NCI-H2107 (cell line): ENCODE results near the gene NPC1.
"Not testable (repeated sequence)": the region's sequence is repeated elsewhere in the genome, so short reads cannot be mapped to it uniquely, and the experiment has no call there.

Source experiments
- DNase-seq: peaks from one replicate; lab custom pipeline; 2025; lab: John Stamatoyannopoulos, UW

The NPC1 gene

DNA sequence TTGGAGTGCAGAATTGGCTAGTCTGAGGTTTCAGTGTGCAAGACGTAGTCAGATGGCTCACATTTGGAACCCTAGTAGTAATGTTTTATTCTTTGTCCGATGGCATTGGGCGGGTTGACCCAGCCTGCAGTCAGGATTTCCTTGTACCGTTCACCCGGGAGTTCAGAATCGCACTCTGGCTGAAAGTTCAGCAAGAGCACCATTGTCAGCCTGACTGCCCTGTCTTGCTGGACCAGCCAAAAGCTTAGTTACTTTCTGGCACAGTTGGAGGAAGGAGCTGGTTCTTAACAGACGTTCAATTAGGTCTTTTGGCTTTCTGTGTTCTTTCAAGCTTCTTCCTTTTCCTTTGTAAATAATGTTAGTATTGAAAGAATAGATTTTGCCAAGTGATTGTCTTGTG lies 64.4 kb downstream of the NPC1 start:
- DNase-seq: no peak

DNA sequence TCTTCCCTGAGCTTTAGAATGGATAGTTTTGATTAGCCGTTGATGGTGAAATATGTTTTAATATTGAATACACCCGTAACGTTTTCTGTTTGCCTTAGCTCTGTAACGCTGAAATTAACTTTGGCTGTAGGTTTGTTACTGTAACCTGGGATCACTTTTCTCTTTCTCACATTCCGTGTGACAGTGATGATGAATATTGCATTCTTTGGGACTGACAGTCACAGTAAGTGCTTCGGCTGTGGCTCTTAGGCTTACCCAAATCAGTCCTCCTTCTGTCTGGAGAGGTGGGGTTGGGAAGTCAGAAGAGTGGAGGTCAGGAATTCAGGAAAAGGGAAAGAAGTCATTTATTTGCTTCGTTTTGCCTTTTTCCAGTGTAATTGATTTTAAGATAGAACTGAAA lies 65.0 kb downstream of the NPC1 start:
- DNase-seq: no peak

DNA sequence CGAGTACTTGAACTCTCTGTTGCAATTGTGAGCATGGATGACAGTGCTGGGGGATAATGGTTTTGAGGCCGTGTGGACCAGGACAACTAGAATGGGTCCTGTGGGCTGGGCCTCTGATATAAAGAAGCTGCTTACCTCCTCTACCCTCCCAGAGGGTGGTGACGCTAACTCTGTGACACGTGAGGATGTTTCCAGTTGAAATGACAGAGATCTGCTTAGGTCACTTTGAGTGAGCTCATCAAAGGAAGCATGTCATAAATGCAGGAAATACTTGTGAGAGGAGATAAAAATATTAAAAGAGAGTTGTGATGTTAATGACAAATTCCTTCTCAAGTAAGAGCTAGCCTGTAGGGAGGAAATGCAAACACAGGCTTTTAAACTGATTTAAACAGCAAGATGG lies 66.6 kb downstream of the NPC1 start:
- no peak for DNase-seq

DNA sequence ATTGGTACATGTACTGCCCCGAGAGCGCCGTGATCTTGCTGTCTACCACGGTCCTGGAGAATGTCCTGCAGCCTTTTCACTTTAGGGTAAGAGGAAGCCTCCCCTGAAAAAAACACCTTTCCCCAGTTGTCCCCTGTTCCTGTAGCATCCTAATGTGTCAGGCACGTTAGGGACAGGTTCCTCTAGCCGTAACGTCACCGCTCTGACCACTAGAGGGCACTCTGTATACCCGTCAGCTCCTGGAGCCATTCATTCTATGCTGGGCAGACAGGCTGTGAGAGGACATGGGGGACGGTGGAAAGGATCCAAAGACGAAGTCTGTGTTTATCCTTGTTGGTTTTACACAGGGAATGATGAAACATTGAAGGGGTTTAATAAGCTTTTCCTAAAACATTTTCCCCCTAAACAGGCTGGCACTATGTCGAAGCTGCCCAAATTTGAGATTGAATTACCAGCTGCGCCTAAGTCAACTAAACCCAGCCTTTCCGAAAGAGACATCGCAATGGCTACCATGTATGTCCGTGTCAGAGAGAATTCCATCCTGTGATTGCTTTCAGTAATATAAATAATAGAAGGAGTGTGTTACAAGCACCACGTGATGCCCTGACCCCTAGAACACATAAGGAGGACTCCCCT lies 70.3 kb downstream of the NPC1 start:
- DNase-seq: peak; percentile 9

DNA sequence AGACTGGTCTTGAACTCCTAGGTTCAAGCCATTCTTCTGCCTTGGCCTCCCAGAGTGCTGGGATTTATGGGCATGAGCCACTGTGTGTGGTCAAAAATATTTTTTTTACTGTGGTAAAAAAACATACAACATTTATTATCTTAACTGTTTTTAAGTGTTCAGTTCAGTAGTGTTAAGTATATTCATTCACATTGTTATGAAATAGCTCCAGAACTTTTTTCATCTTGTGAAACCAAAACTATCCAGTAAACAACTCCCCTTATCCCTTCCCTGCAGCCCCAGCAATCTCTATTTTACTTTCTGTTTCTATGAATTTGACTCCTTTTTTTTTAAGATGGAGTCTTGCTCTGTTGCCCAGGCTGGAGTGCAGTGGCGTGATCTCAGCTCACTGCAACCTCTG lies 73.7 kb downstream of the NPC1 start:
- DNase-seq: no peak

DNA sequence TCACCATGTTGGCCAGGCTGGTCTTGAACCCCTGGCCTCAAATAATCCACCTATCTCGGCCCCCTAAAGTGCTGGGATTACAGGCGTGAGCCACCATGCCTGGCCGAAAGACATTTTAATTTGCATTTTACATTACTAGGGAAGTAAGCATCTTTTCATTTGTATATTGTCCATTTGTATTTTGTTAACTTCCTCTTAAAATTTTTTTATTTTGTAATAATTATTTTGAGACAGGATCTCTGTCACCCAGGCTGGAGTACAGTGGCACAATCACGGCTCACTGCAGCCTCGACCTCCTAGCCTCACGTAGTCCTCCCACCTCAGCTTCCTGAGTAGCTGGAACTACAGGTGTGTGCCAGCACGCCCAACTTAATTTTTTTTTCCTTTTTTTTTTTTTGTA lies 74.1 kb downstream of the NPC1 start:
- not testable (repeated sequence) for DNase-seq

DNA sequence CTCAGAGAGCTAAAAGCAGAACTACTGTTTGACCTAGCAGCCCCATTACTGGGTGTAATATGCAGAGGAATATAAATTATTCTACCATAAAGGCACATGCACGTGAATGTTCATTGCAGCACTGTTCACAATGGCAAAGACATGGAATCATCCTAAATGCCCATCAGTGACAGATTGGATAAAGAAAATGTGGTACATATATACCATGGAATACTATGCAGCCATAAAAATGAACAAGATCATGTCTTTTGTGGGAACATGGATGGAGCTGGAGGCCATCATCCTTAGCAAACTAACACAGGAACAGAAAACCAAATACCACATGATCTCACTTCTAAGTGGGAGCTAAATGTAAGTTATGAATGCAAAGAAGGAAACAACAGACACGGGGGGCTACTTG lies 75.4 kb downstream of the NPC1 start:
- not testable (repeated sequence) for DNase-seq

DNA sequence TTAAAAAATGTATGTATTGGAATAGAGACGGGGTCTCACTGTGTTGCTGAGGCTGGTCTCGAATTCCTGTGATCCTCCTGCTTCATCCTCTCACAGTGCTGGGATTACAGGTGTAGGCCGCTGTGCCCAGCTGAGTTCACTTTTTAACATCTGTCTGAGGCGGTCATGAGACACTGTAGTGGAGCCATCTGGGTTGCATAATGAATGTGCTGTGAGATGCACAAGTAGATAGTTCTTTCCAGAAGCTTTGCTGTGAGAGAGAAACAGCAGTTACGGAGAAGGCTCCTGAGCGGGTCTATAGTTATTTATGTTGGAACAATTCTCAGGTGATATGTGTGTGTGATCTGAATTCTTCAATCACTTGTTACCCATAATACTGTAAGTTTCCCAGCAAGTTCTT lies 79.9 kb downstream of the NPC1 start:
- no peak for DNase-seq

DNA sequence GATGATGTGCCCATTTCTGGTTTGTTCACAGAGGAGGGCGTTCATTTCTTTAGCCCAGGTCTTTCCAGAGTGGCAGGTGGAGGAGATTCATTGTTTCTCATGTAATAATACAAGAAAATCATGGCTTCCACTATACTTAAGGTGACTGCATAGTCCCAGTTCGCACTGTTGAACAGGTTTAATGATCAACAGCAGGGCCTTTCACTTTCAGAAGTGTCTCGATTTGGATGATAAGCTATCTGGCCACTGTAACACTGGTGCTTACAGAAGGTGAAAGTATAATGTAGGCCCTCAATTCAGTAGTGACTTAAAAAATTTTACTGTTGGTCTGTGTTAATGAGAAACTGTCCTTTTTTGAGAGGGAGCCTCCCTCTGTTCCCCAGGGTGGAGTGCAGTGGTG lies 81.6 kb downstream of the NPC1 start:
- DNase-seq: no peak

DNA sequence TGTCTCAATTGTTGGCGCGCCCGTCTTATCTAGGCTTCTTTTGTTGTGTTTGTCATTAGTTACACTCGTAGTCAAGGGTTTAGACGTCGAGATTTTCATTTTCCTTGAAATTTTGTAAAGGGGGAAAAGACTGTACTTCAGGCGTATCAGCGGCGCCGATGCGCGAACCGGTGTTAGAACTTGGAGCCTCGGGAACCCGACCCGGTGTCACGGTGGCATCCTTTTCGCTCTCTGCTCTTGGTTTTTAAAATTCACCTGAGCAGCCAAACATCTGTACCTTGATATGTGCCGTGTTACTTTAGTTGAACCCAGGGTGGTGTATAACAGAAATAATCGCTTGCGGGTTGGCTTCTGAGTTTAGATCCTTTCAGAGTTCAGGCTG lies 82.4 kb downstream of the NPC1 start:
- DNase-seq: no peak

DNA sequence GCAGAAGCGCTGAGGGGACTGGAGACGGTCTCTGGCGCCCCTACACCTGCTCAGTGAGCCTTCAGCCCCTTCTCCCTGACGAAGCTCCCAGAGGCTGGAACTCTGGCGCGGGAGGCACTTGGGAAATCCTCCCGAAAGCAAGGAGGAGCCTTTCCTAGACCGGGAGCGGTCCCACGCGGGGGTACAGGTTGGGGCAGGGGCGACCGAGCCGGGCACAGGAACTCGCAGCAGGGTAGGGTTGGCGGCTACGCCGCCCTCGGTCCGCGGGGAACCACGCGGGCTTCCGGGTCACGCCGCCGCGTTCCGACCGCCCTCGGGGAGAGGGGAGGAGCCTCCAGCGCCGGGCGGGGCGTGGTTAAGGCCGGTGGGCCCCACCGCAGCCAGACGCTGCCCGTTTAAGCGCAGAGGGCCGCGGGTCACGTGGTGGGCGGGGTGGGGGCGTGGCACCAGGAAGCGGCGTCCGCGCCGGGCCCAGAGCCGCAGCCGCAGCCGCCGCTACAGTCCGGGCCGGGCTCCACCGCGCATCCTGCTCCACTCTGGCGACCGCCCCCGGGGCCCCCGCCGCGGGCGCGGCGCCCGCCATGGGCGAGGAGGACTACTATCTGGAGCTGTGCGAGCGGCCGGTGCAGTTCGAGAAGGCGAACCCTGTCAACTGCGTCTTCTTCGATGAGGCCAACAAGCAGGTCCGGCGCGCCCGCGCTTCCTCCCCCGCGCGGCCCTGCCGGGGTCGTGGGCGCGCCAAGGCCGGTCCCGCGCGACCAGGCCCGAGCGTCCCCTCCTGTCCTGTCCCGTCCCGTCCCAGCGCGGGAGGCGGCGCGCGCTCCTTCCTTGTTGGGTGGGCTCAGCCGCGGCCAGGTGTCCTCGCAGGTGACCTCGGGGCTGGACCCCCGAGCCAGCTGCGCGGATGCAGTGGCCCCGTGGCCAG lies 83.0 kb downstream of the NPC1 start, which contains the start of gene RMC1:
RMC1 (plus strand) TSS at position 474 of the 925 bp plus-strand sequence; CDS start at position 582, 108 bp downstream.
- DNase-seq: peak; percentile 62

DNA sequence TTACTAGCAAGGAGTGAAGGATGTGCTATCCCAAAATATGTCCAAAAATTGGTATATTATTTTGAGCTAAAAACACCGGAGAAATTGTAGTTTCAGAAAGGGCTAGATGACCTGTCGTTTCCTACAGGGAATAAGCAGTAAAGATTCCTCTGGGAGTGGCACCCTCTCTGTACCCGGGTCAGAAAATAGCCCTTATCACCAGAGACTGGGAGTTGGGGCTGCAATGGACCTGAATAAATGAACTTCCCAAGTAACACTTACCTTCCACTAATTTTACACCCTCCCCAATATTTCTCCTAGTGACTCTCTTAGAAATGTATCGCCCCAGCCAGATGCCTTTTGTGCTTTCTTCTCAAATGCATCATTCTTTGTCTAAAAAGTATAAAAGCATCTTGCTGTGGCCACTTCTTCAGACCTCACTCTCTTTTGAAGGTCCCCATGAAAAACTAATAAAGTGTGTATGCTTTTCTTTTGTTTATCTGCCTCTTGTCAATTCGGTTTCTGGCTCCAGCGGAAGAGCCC lies 83.7 kb downstream of the NPC1 start:
- no peak for DNase-seq

DNA sequence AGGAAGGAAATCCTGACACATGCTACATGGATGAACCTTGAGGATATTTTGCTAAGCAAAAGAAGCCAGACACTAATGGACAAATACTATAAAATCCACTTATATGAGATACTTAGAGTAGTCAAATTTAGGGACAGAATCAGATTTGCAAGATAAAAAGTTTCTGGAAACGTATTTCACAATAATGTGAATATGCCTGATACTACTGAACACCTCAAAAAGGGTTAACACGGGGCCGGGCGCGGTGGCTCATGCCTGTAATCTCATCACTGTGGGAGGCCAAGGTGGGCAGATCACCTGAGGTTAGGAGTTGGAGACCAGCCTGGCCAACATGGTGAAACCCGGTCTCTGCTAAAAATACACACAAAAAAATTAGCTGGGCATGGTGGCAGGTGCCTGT lies 84.7 kb downstream of the NPC1 start:
- no peak for DNase-seq

DNA sequence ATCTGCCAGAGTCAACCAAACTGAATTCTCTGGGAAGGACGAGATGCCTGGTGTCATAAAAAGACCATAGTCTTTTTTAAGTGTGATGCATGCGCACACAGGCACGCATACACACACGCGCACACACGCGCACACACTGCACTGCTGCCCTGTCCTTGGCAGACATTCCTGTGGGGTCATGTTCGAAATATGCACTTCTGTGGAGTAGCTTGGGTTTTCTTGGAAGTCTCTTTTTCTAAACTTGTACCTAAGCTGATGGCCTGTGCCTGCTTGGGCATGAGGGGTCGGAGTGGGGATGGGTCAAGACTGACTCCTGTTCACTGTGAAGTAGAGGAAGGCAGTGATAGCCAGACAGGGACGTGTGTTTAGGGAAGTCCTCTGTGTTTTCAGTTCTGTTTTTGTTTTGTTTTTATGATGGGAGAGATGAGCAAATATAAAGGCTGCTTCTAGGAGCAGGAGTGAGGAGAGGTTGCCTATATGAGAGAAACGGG lies 87.0 kb downstream of the NPC1 start:
- no peak for DNase-seq

DNA sequence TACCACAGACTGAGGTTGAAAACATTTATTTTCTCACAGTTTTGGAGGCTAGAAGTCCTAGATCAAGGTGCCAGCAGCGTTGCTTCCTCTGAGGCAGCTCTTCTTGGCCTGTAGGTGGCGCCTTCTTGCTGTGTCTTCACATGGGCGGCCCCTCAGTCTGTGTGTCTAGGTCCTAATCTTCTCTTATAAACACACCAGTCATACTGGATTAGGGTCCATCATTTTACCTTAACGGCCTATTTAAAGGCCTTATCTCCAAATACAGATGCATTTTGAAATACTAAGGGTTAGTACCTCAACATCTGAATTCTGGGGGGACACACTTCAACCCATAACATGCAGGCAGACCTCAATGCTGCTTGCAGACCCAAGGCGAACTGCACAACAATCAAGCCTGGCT lies 87.4 kb downstream of the NPC1 start:
- DNase-seq: no peak

DNA sequence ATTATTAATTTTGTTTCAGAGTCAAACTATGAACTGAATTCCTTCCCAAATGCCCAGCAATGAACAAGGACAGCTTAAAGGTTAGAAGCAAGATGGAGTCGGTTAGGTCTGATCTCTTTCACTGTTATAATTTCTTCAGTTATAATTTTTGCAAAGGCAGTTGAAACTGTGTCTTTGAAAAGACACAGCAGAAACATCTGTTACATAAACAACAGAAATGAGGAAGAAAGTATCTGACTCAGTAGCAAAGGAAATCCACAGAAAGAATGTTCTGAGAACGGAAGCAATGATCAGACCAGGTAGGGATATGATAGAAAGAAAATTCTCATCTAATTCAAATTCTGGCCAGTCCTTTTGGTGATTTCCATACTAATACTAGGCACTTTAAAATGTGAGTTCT lies 88.2 kb downstream of the NPC1 start:
- no peak for DNase-seq

DNA sequence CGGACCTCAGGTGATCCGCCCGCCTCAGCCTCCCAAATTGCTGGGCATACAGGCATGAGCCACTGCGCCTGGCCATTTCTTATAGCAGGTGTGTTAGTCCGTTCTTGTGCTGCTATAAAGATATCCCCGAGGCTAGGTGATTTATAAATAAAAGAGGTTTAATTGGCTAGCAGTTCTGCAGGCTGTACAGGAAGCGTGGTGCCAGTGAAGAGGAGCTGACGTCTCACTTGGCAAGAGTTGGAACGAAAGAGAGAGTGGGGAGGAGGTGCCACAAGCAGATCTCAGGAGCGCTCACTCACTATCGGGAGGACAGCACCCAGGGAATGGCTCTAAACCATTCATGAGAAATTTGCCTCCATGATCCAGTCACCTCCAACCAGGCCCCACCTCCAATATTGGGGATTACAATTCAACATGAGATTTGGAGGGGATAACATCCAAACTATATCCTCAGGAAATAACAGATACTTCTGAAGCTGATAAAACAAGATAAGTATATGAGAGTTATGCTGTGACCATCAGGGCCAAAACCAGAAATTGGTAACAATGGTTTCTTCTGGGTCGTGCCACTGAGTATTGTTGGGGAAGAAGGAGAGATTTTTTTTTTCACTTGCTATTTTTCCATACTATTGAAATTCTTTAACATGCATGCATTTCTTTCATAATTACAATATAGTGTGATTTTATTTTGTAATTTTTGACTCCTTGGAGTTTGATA lies 90.4 kb downstream of the NPC1 start:
- DNase-seq: no peak

DNA sequence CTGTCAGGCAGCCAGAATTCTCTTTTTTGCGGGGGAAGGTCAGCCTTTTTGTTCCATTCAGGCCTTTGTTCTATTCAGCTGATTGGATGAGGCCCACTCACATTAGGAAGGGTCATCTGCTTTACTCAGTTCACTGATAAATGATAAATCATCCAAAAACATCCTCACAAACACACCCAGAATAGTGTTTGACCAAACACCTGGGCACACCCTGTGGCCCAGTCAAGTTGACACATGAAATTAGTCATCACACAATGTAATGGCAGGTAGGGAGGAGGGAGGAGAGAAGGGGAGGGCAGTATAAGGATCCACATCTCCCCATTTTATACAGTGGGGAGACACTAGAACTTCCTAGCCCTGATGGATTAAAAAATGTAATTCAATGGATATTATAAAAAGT lies 91.3 kb downstream of the NPC1 start:
- DNase-seq: no peak

DNA sequence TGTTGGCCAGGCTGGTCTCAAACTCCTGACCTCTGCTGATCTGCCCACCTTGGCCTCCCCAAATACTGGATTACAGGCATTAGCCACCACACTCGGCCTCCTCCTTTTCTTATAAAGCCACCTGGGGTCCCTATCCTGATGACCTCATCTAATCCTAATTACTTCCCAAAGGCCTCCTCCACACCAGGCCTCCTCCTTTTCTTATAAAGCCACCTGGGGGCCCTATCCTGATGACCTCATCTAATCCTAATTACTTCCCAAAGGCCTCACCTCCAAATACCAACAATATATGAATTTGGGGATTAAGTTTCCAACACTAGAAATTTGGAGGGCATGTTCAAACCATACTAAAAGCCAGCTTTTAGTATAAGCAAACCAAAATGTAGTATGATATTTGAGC lies 92.7 kb downstream of the NPC1 start:
- no peak for DNase-seq

DNA sequence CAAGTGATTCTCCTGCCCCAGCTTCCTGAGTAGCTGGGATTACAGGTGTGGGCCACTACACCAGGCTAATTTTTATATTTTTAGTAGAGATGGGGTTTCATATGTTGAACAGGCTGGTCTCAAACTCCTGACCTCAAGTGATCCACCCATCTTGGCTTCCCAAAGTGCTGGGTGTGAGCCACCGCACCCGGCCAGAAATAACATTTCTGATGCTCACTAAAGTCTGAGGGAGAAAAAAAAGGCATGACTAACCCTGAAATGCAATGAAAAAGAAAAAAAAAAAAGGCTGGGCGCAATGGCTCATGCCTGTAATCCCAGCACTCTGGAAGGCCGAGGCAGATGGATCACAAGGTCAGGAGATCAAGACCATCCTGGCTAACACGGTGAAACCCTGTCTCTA lies 96.7 kb downstream of the NPC1 start:
- DNase-seq: not testable (repeated sequence)

DNA sequence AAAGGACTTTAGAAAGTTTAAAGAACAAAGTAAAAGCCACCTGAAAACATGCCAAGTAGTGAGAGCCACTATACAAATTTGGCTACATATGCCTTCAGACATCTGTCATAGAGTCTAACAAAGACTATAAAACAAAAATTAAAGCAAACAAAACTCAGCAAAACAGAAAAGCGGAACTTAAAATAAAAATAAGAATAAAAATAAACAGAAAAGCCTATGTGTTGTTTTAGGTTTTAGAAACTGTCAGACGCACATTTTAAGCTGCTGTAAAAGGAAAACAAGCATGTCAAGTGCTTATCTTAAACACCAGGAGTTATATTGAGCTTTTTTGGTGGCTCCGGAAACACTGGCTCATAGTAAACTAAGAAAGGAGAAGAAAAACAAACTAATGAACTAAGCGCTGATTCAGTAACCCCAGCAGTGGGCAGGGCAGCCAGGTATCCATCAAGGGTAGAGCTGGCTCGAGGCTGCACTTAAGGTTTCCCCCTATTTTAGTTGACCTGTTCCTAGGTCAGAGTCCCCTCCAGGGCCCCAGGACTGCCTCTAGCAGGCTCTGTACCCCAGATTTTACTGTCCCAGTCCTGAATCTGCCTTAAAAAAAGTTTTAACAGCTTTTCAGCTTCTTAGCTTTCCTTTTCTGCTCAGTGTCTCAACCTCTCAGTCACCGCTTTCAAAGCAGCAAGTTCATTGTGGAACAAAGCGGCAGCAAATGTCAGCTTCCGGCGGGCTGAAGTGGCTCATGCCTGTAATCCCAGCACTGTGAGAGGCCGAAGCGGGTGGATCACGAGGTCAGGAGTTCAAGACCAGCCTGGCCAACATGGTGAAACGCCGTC lies 98.4 kb downstream of the NPC1 start:
- DNase-seq: no peak

DNA sequence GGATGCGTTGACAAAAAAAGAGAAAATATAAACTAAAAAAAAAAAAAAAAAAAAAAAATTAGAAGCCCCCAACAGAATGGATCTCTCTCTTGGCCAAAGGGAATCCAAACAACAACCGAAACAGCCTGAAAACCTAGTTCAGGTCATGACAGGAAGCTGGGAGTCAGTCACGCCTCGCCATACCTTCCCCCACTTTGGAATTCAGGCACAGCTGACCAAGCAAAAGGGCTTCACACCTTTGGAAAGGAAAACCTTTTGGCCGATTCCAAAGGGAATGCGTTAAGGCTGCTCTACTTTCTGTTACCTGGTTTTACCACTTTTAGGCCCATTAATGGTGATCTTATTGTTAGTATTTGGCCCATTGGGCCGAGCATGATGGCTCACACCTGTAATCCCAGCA lies 100.9 kb downstream of the NPC1 start:
- no peak for DNase-seq
